Measurements from ENCODE around the gene OS9. TPM values are rescaled to one million over a fixed set of nuclear protein-coding genes. Genes with fewer than 3 reads are reported as not detected.

Gene OS9
- total RNA-seq, 1 experiment from 2014 or later, result 186 TPM

DNA sequence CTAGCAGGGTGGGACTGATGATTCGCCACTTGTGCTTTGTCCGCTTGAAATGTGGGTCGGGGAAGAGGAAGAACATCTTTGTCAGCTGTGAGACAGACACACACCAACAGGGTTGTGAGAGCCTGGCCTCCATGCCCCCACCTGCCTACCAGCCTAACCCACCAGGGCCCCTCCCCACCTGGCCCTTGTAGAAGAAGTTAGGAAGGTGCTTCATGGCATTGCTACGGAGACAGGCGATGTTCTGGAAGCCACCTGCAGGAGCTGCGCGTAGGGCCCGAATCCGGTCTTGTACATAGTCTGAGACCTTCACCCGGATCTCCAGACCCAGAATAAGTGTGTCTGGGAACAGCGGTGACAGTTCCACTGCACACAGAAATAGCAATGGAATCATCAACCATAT, 75.7 kb downstream of the OS9 start:
- CTCF ChIA-PET, result no interaction called here
- Histone ChIP-seq H3K27ac (ENCODE audit: low read length) (no peak overlapping the region), H3K4me3 (ENCODE audit: low read depth in 2 of 2, low read length in 2 of 2) (no peak overlapping the region), H3K4me1 (ENCODE audit: control insufficient read depth, insufficient read depth, low read length) (peaks cover 19% of the 10 kb centered on the region), H3K9me3 (ENCODE audit: control insufficient read depth, insufficient read depth, low read depth, low read length) (no peaks in the 10 kb centered on the region), H3K27me3 (ENCODE audit: control insufficient read depth, insufficient read depth, low read length) (0 out of 2 replicates have a peak, but pooled peaks cover 1% of the 10 kb centered on the region), H3K36me3 (ENCODE audit: control insufficient read depth, insufficient read depth, low read length) (peaks cover 2% of the 10 kb centered on the region; the same call in 1 of the 2 replicates)
- intact Hi-C loops (cut with micrococcal nuclease; ENCODE audit: unreplicated experiment), result no loop called here
- no peak for TF ChIP-seq SIN3A (IDR thresholded peaks at IDR 0.05; ENCODE audit: borderline replicate concordance, insufficient read depth, low read depth, low read length)
- no peak for TF ChIP-seq POLR2AphosphoS5 (IDR thresholded peaks at IDR 0.05; ENCODE audit: low read depth, low read length)
- no peak for TF ChIP-seq TCF7L2 (IDR thresholded peaks at IDR 0.05; ENCODE audit: low read depth, low read length)
- TF ChIP-seq, protein P1, sequence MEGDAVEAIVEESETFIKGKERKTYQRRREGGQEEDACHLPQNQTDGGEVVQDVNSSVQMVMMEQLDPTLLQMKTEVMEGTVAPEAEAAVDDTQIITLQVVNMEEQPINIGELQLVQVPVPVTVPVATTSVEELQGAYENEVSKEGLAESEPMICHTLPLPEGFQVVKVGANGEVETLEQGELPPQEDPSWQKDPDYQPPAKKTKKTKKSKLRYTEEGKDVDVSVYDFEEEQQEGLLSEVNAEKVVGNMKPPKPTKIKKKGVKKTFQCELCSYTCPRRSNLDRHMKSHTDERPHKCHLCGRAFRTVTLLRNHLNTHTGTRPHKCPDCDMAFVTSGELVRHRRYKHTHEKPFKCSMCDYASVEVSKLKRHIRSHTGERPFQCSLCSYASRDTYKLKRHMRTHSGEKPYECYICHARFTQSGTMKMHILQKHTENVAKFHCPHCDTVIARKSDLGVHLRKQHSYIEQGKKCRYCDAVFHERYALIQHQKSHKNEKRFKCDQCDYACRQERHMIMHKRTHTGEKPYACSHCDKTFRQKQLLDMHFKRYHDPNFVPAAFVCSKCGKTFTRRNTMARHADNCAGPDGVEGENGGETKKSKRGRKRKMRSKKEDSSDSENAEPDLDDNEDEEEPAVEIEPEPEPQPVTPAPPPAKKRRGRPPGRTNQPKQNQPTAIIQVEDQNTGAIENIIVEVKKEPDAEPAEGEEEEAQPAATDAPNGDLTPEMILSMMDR (IDR thresholded peaks at IDR 0.05), result no peak
- TF ChIP-seq, protein P2, sequence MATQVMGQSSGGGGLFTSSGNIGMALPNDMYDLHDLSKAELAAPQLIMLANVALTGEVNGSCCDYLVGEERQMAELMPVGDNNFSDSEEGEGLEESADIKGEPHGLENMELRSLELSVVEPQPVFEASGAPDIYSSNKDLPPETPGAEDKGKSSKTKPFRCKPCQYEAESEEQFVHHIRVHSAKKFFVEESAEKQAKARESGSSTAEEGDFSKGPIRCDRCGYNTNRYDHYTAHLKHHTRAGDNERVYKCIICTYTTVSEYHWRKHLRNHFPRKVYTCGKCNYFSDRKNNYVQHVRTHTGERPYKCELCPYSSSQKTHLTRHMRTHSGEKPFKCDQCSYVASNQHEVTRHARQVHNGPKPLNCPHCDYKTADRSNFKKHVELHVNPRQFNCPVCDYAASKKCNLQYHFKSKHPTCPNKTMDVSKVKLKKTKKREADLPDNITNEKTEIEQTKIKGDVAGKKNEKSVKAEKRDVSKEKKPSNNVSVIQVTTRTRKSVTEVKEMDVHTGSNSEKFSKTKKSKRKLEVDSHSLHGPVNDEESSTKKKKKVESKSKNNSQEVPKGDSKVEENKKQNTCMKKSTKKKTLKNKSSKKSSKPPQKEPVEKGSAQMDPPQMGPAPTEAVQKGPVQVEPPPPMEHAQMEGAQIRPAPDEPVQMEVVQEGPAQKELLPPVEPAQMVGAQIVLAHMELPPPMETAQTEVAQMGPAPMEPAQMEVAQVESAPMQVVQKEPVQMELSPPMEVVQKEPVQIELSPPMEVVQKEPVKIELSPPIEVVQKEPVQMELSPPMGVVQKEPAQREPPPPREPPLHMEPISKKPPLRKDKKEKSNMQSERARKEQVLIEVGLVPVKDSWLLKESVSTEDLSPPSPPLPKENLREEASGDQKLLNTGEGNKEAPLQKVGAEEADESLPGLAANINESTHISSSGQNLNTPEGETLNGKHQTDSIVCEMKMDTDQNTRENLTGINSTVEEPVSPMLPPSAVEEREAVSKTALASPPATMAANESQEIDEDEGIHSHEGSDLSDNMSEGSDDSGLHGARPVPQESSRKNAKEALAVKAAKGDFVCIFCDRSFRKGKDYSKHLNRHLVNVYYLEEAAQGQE (IDR thresholded peaks at IDR 0.05; ENCODE audit: insufficient read depth in 1 of 2, low read depth in 2 of 2, low read length in 1 of 2), result no peak
- ATAC-seq, result no peak
- no peak for DNase-seq (ENCODE audit: low read depth, low spot score)
- no TSS peak for BruUV-seq (replicated peaks)
- POLR2A ChIA-PET, result no interaction called here
- in situ Hi-C loops (cut with HindIII; ENCODE audit: low pct_unique_long_range_greater_than_20kb, low sequenced_read_pairs), result no loop called here

DNA sequence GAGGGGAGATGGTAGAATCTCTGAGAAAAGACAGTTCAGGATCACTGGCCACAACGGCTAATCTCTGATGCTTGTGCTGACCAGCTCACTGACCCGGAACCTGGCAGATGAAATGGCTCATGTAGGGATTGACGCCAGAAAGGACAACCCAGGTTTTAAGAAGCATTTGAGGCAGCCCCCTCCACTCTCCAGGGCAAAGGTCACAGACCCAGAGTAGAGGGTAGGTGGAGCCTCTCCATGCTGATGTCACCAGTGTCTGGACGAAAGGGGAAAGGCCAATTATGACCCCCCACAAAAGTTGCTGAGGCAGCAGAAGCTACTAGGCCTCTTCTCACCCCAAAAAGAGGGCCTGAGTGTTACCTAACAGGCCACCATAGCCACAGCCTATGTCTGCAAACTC, 76.8 kb downstream of the OS9 start:
- BruUV-seq (replicated peaks), result no TSS peak
- ChIA-PET POLR2A (interaction anchor here (0.7 kb wide), 1 partner anchor 15 kb away, joined by 12 read pairs; no protein-coding TSS in a partner anchor), CTCF (no interaction called here)
- H3K36me3 ChIP-seq (ENCODE audit: control insufficient read depth, insufficient read depth, low read length), result peaks cover 2% of the 10 kb centered on the region; the same call in 1 of the 2 replicates
- H3K9me3 ChIP-seq (ENCODE audit: control insufficient read depth, insufficient read depth, low read depth, low read length), result no peaks in the 10 kb centered on the region
- peak overlapping the region; percentile 96 for H3K27ac ChIP-seq (ENCODE audit: low read length)
- intact Hi-C loops (cut with micrococcal nuclease; ENCODE audit: unreplicated experiment), result no loop called here
- TF ChIP-seq TCF7L2 (IDR thresholded peaks at IDR 0.05; ENCODE audit: low read depth, low read length), result no peak
- no peak for DNase-seq (ENCODE audit: low read depth, low spot score)
- H3K27me3 ChIP-seq (ENCODE audit: control insufficient read depth, insufficient read depth, low read length), result no peaks in the 10 kb centered on the region
- in situ Hi-C loops (cut with HindIII; ENCODE audit: low pct_unique_long_range_greater_than_20kb, low sequenced_read_pairs), result no loop called here
- H3K4me3 ChIP-seq (ENCODE audit: low read depth in 2 of 2, low read length in 2 of 2), result peak overlapping the region; percentile 81 to 94; a peak in 3 of 4 replicates
- ATAC-seq, result no peak
- peaks cover 16% of the 10 kb centered on the region for H3K4me1 ChIP-seq (ENCODE audit: control insufficient read depth, insufficient read depth, low read length)

Small RNAs within 50 kb of the gene (microRNA-seq; reads per million reads assigned to microRNA genes)
- gene MIR6759 (ENCODE audit: unreplicated experiment), result not detected

Other genes with a start within 250 kb of the OS9 start
- 0.59 TPM for gene INHBE, start 238.8 kb upstream of the OS9 start, total RNA-seq (2021; ENCODE audit: unreplicated experiment)
- 6.5 TPM for gene GLI1, start 234.3 kb upstream of the OS9 start, total RNA-seq (2021; ENCODE audit: unreplicated experiment)
- 0.92 TPM for gene ARHGAP9, start 214.3 kb upstream of the OS9 start, total RNA-seq (2021; ENCODE audit: unreplicated experiment)
- gene MARS1, start 206.1 kb upstream of the OS9 start, total RNA-seq (2021; ENCODE audit: unreplicated experiment), result 291 TPM
- gene DDIT3, start 173.6 kb upstream of the OS9 start, total RNA-seq (2021; ENCODE audit: unreplicated experiment), result 47.2 TPM
- 115 TPM for gene MBD6, start 171.3 kb upstream of the OS9 start, total RNA-seq (2021; ENCODE audit: unreplicated experiment)
- gene DCTN2, start 146.9 kb upstream of the OS9 start, total RNA-seq (2021; ENCODE audit: unreplicated experiment), result 97.6 TPM
- gene KIF5A, start 144.1 kb upstream of the OS9 start, total RNA-seq (2021; ENCODE audit: unreplicated experiment), result 3.0 TPM
- 62.6 TPM for gene PIP4K2C, start 102.9 kb upstream of the OS9 start, total RNA-seq (2021; ENCODE audit: unreplicated experiment)
- gene DTX3, start 89.3 kb upstream of the OS9 start, total RNA-seq (2021; ENCODE audit: unreplicated experiment), result 37.8 TPM
- 10.5 TPM for gene ARHGEF25, start 82.7 kb upstream of the OS9 start, total RNA-seq (2021; ENCODE audit: unreplicated experiment)
- 48.6 TPM for gene B4GALNT1, start 60.9 kb upstream of the OS9 start, total RNA-seq (2021; ENCODE audit: unreplicated experiment)
- gene AGAP2, start 44.6 kb downstream of the OS9 start, total RNA-seq (2021; ENCODE audit: unreplicated experiment), result 0.49 TPM
- gene TSPAN31, start 50.9 kb downstream of the OS9 start, total RNA-seq (2021; ENCODE audit: unreplicated experiment), result 17.5 TPM
- gene CDK4, start 58.2 kb downstream of the OS9 start, total RNA-seq (2021; ENCODE audit: unreplicated experiment), result 201 TPM
- gene MARCHF9, start 61.0 kb downstream of the OS9 start, total RNA-seq (2021; ENCODE audit: unreplicated experiment), result 2.3 TPM
- gene CYP27B1, start 72.9 kb downstream of the OS9 start, total RNA-seq (2021; ENCODE audit: unreplicated experiment), result 4.0 TPM
- 46.5 TPM for gene METTL1, start 78.0 kb downstream of the OS9 start, total RNA-seq (2021; ENCODE audit: unreplicated experiment)
- 7.4 TPM for gene EEF1AKMT3, start 78.5 kb downstream of the OS9 start, total RNA-seq (2021; ENCODE audit: unreplicated experiment)
- 40.3 TPM for gene TSFM, start 88.7 kb downstream of the OS9 start, total RNA-seq (2021; ENCODE audit: unreplicated experiment)
- 3.1 TPM for gene AVIL, start 124.6 kb downstream of the OS9 start, total RNA-seq (2021; ENCODE audit: unreplicated experiment)
- gene CTDSP2, start 152.6 kb downstream of the OS9 start, total RNA-seq (2021; ENCODE audit: unreplicated experiment), result 120 TPM
- gene ATP23, start 247.4 kb downstream of the OS9 start, total RNA-seq (2021; ENCODE audit: unreplicated experiment), result 10.3 TPM